ENCODE data around the gene RAPH1.

DNA sequence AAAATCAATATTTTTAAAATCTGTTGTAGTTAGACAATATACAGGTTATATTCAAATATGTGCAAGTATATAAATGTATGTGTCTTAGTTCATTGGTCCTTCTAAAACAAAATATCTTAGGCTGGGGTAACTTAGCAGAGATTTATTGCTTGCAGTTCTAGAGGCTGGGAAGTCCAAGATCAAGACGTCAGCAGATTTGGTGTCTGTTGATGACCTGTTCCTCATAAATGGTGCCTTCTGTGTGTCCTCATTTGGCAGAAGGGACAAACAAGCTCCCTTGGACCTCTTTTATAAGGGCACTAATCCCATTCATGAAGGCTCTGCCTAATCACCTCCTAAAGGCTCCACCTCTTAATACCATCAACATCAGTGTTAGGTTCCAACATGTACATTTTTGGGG, 175.7 kb downstream of the RAPH1 start:
- TF ChIP-seq, protein P1, sequence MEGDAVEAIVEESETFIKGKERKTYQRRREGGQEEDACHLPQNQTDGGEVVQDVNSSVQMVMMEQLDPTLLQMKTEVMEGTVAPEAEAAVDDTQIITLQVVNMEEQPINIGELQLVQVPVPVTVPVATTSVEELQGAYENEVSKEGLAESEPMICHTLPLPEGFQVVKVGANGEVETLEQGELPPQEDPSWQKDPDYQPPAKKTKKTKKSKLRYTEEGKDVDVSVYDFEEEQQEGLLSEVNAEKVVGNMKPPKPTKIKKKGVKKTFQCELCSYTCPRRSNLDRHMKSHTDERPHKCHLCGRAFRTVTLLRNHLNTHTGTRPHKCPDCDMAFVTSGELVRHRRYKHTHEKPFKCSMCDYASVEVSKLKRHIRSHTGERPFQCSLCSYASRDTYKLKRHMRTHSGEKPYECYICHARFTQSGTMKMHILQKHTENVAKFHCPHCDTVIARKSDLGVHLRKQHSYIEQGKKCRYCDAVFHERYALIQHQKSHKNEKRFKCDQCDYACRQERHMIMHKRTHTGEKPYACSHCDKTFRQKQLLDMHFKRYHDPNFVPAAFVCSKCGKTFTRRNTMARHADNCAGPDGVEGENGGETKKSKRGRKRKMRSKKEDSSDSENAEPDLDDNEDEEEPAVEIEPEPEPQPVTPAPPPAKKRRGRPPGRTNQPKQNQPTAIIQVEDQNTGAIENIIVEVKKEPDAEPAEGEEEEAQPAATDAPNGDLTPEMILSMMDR (IDR thresholded peaks at IDR 0.05): no peak
- TF ChIP-seq POLR2A (IDR thresholded peaks at IDR 0.05) (no peak), POLR2AphosphoS5 (IDR thresholded peaks at IDR 0.05) (no peak), EP300 (IDR thresholded peaks at IDR 0.05) (no peak)

Data from gastroesophageal sphincter (tissue), 3 donors.